Ovary (tissue), 3 donors: ENCODE measurements around the gene BABAM2.

Experiments
- EP300 ChIP-seq: sonication (generic); formaldehyde crosslinking; IDR thresholded peaks from one replicate; pipeline ENCODE4 v1.6.1; 2017; ENCODE audit warnings: antibody characterized with exemption
- POLR2A ChIP-seq: fragments of 450-650 bp; IDR thresholded peaks from one replicate; pipeline ENCODE4 v1.6.1; 2017; ENCODE audit warnings: antibody characterized with exemption, mild to moderate bottlenecking, moderate library complexity
- TF ChIP-seq, protein P1 (sequence below), 3 donors: fragments of 450-650 bp in 2 of 3; fragments of 200-600 bp in 1 of 3; IDR thresholded peaks; one replicate each; pipeline versions ENCODE4 v1.5.1 to v1.8.0; 2016 to 2022; ENCODE audit warnings: antibody characterized with exemption in 3 of 3, mild to moderate bottlenecking in 1 of 3
- donor health status: DM: no; HTN: no; CAD: no.

GRCh38 chr2:28322456-28322855 lies 431.9 kb downstream of the BABAM2 start:
- TF ChIP-seq, protein P1, sequence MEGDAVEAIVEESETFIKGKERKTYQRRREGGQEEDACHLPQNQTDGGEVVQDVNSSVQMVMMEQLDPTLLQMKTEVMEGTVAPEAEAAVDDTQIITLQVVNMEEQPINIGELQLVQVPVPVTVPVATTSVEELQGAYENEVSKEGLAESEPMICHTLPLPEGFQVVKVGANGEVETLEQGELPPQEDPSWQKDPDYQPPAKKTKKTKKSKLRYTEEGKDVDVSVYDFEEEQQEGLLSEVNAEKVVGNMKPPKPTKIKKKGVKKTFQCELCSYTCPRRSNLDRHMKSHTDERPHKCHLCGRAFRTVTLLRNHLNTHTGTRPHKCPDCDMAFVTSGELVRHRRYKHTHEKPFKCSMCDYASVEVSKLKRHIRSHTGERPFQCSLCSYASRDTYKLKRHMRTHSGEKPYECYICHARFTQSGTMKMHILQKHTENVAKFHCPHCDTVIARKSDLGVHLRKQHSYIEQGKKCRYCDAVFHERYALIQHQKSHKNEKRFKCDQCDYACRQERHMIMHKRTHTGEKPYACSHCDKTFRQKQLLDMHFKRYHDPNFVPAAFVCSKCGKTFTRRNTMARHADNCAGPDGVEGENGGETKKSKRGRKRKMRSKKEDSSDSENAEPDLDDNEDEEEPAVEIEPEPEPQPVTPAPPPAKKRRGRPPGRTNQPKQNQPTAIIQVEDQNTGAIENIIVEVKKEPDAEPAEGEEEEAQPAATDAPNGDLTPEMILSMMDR (IDR thresholded peaks at IDR 0.05): no peak
- TF ChIP-seq POLR2A: no peak
- no peak for TF ChIP-seq EP300
